Endothelial cell of coronary artery (primary cell): Measurements from ENCODE around the gene PRF1. TPM values are rescaled to one million over a fixed set of nuclear protein-coding genes. Genes with fewer than 3 reads are reported as not detected.

Source experiments
- total RNA-seq: library from RNA; depleted of rRNA; stranded (reverse); fragments of >200 nt; gene quantifications from 2 replicates; pipeline ENCODE4 v1.2.3, GENCODE V29; 2014

The PRF1 gene
- not detected in 2 replicates for total RNA-seq

GRCh38 chr10:70602665-70603448 lies at the start of gene PRF1:
PRF1 (minus strand) TSS chr10:70602741; CDS start chr10:70600902, 1,839 bp downstream.

Other genes starting within 250 kb of the PRF1 start
- 7.3 and 7.7 TPM in 2 replicates for gene LRRC20, start 220.1 kb downstream of the PRF1 start, total RNA-seq
- gene EIF4EBP2, start 198.6 kb downstream of the PRF1 start, total RNA-seq, result 15.4 and 16.3 TPM in 2 replicates
- gene NODAL, start 161.1 kb downstream of the PRF1 start, total RNA-seq, result not detected in 2 replicates
- 25.0 and 57.1 TPM in 2 replicates for gene PALD1, start 124.0 kb downstream of the PRF1 start, total RNA-seq
- 0.19 TPM in 1 of 2 replicates, not detected in the other for gene ADAMTS14, start 69.8 kb upstream of the PRF1 start, total RNA-seq
- gene TBATA, start 182.6 kb upstream of the PRF1 start, total RNA-seq, result not detected in 2 replicates
- 19.2 and 35.5 TPM in 2 replicates for gene SGPL1, start 213.2 kb upstream of the PRF1 start, total RNA-seq